ENCODE measurements around the gene GCH1. TPM values are rescaled to one million over a fixed set of nuclear protein-coding genes. Genes with fewer than 3 reads are reported as not detected.
A peak's percentile ranks its signal among the peaks of the same experiment; 100 is the strongest.
"Not testable (repeated sequence)": the region's sequence is repeated elsewhere in the genome, so short reads cannot be mapped to it uniquely, and the experiment has no call there.

The GCH1 gene, protein sequence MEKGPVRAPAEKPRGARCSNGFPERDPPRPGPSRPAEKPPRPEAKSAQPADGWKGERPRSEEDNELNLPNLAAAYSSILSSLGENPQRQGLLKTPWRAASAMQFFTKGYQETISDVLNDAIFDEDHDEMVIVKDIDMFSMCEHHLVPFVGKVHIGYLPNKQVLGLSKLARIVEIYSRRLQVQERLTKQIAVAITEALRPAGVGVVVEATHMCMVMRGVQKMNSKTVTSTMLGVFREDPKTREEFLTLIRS
- 4.2 TPM for total RNA-seq

DNA sequence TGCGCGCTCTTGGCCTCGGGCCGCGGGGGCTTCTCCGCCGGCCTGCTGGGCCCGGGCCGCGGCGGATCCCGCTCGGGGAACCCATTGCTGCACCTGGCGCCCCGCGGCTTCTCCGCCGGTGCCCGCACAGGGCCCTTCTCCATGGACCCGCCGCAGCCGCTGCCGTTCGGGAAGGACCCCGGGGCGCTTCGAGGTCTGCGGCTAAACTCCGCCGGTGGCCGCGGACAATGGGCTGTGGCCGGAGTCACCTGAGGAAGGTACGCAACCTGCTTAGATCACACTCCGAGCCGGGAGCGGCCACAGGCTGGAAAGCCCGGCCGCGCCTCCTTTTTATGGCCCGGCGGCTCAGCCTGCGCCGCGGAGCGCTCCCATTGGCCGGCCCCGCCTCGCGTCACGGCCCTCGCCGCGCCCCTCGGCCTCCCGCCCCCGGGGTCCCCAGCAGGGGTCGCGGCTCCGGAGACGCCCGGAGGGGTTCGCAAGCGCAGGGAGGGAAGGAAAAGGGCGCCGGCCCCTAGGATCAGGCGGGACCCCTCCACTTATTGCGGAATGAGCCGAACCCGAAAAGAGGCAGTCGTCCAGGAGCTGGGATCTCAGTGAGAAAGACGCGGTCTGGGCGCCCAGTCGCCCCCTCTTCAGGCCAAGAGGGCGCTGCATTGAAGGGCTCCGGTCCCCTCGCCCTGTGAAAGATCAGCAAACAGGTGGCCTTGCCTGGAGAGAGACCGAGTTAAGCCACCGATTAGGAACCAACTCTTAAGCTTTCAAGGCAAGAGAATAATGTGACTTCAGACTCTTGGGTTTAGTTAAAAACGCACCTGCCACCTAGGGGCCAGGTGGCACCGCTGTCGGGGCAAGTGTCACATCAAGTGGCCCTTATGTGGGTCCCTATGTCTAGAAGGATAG, at the start of gene GCH1:
TSS of gene GCH1 (minus strand) at position 306 of the 900 bp plus-strand sequence. CDS start at position 143, 163 bp downstream.
- DNase-seq, result peak; percentile 81

DNA sequence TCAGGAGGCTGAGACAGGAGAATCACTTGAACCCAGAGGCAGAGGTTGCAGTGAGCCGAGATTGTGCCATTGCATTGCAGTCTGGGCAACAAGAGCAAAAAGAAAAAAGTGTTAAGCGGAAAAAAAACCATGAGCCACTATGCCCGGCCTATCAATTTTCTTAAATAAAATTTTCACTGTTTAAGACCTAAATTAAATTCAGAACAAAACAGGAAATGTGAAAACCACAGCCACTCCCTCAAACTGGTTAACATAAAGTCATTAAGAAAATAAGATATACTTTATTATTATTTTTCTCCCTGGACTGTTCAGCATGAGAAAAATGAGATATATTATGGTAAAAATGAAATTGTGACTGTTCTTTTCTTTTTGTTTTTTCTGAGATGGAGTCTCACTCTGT, 44.6 kb upstream of the GCH1 start:
- no peak for DNase-seq

GRCh38 chr14:54946500-54946899, 43.9 kb upstream of the GCH1 start:
- DNase-seq, result no peak

GRCh38 chr14:54944737-54945391, 42.2 kb upstream of the GCH1 start:
- DNase-seq, result no peak

DNA sequence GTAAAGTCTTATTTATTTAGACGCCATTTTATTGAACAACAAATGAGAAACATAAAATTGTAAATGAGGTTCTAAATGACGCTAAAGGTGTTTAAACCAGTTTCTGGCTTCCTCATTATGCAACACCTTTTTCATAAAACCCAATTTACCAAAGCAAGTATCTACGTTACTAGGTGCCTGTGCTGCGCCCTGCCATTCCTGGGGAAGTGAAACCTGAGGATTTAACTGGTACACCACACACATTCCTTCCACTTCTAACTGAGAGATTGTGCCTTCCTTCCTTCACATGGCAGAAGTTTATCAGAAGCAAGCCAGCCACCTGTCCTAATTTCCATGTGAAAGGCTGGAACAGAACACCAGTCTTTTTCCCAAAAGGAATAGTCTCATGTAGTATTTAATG, 40.3 kb upstream of the GCH1 start:
- no peak for DNase-seq

DNA sequence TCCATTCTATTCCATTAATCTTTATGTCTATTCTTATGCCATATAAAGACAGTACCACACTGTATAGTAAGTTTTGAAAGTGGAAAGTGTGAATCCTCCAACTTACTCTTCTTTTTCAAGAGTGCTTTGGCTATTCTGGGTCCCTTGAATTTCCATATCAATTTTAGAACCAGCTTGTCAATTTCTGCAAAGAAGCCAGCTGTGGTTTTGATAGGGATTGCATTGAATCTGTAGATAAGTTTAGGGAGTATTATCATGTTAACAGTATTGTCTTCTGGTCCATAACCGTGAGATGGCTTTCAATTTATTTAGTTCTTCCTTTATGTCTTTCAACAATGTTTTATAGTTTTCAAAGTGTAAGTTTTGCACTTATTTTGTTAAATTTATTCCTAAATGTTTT, 34.2 kb upstream of the GCH1 start:
- DNase-seq, result no peak

DNA sequence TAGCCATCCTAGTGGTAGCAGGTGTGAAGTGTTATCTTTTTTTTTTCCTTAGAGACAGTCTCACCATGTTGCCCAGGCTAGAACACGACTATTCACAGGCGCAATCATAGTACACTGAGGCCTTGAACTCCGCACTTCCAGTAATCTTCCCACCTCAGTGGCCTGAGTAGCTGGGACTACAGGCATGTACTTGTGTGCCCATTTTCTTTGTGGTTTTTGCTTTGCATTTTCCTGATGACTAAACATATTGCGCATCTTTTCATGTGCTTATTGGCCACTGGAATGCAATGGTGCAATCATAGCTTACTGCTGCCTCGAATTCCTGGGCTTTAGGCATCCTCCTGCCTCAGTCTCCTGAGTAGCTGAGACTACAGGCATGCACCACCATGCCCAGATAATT, 33.3 kb upstream of the GCH1 start:
- DNase-seq, result no peak

- DNase-seq, result no peak
These were observed 32.5 kb upstream of the GCH1 start for GRCh38 chr14:54935100-54935499.

DNA sequence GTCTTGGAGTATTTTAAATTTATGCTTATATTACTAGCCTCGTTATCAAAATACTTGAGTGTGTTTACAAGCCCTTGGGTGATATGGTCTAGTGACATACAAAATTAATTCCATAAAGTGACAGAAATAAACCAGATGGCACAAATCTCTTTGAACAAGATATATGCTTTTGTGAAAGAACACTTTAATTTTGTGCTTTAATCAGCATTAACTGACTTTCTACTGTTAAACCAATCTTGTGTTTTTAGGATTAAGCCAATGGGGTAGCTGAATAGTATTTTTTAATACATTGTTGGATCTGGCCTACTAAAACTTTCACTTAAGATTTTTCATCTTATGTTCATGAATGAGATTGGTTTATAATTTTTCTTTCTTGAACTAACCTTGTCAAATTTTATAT, 30.4 kb upstream of the GCH1 start:
- DNase-seq, result no peak

- DNase-seq, result no peak
These were observed 29.1 kb upstream of the GCH1 start for GRCh38 chr14:54931598-54932340.

DNA sequence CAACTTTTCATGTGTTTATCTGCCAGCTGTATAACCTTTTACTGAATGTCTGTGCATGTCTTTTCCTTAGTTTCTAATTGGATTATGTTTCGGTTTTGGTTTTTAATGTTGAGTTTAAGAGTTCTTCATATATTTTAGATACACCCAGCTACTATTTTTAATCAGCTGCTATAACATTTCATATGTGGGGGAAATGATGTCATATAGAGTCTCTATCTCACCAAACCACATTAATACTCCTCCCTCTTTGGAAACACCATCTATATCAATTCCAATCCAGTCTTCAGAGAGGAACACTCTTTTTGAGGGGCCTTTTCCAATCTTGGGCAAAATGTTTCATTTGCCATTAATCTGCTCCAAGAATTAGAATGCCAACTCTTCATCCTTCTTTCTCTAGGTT, 28.5 kb upstream of the GCH1 start:
- no peak for DNase-seq

GRCh38 chr14:54929556-54929955, 26.9 kb upstream of the GCH1 start:
- no peak for DNase-seq

- no peak for DNase-seq
These were observed 25.6 kb upstream of the GCH1 start for GRCh38 chr14:54928216-54928615.

GRCh38 chr14:54927551-54927950, 24.9 kb upstream of the GCH1 start:
- peak; percentile 13 for DNase-seq

GRCh38 chr14:54926570-54926969, 23.9 kb upstream of the GCH1 start:
- DNase-seq, result not testable (repeated sequence)

- DNase-seq, result peak; percentile 24
These were observed 20.0 kb upstream of the GCH1 start for GRCh38 chr14:54922598-54922997.

DNA sequence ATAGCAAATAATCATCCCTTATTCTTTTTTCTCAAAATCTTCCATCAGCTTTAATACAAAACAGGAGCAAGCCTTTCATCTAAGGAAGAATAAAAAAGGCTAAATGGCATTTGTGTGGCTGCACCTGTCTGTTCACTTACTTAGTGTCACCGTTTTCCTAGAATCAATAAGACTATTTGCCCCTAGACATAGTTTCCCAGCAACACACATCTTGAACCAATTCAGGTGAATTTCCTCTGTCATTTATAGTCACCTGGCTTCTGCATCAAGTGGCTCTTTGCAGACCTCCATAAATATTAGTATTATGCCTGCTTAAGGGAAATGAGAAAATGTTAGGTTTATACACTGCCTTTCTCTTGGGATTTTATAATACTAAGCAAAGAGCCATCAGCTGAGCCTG, 17.4 kb upstream of the GCH1 start:
- no peak for DNase-seq

DNA sequence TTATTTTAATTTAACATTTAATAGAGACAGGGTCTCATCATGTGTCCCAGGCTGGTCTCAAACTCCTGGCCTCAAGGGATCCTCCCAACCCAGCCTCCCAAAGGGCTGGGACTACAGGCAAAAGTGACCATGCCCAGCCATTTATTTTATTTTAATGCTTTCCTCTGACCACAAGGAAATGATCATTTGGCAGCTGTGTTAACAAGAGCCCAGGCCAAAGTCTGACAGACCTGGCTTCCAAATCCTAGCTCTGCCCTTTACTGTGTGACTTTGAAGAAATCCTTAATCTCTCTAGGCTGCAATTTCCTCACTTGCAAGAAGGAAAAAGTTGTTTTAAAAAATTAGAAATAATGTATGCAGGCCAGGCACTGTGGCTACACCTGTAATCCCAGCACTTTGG, 16.7 kb upstream of the GCH1 start:
- DNase-seq, result no peak

GRCh38 chr14:54918427-54918826, 15.8 kb upstream of the GCH1 start:
- peak; percentile 57 for DNase-seq

DNA sequence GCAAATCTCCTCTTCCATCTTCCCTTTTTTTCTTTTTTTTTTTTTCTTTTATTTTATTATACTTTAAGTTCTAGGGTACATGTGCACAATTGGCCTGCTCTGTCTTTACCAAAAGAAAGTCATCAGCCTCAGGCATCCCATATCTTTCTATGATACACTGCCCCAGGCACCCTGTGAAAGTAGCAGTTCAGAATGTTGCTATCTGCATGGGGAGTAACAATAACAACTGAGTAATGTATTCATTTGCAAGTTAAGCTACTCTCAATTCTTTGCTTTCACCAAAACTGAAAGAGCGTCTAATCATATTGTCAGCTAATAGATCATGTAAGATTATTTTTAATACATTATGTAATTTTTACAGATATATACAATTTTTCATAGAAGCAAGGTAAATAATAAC, 13.5 kb upstream of the GCH1 start:
- DNase-seq, result no peak

DNA sequence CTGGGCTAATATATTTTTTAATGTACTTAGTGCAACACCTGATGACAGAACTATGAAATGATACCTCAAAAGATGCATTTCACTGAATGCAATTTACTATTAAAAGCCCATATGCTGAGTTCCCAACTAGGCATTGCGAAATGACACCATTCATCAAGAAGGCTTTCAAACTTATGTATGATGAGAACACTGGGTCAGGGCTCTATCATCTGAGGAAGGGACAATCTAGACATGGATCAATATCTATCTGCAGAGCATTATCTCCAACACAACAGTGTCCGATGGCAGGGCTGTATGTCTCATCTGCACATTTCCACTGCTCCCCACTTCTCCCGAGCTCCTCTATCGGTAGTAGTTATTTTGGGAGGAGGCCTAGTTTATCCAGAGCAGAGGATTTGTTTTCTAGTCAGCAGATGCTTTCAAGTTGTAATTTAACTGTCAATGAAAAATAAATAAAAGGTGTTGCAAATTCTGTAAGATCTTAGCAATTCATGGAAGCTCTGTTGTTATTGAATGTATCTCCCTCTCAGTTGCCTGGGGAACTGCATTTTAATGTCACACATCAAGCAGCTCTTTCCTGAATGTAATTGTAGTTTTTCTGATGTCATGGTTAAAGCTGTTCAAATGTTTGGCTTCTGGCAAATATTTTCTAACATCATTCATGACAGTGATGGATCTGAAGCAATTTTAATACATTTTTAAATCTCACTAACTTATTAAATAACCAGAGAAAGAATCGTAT, 7.4 kb upstream of the GCH1 start:
- DNase-seq, result no peak

DNA sequence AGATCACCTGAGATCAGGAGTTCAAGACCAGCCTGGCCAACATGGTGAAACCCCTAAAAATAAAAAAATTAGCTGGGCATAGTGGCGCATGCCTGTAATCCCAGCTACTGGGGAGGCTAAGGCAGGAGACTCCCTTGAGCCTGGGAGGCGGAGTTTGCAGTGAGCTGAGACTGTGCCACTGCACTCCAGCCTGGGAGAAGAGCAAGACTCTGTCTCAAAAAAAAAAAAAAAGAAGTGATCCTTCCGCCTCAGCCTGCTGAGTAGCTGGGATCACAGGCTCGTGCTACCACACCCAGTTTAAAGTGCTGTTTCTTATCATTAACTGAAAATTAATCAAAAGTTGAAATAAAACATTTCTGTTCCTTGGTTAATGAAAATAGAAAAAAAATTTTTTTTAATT, 6.3 kb upstream of the GCH1 start:
- not testable (repeated sequence) for DNase-seq
